TTC549 (cell line): ENCODE data around the gene IL1RN.

Experiments used
- FAIRE-seq: peaks from 2 replicates; lab custom pipeline; 2012; peaks lifted over from hg19 to GRCh38; lab: Jason Lieb, UNC

IL1RN gene

GRCh38 chr2:113104054-113104611, 23.3 kb upstream of the IL1RN start:
- FAIRE-seq, result no peak

GRCh38 chr2:113105047-113105785, 22.2 kb upstream of the IL1RN start:
- FAIRE-seq, result no peak

GRCh38 chr2:113111121-113111520, 16.3 kb upstream of the IL1RN start:
- no peak for FAIRE-seq

GRCh38 chr2:113111823-113112287, 15.5 kb upstream of the IL1RN start:
- no peak for FAIRE-seq

- no peak for FAIRE-seq
These were observed 15.0 kb upstream of the IL1RN start for GRCh38 chr2:113112441-113112840.

GRCh38 chr2:113112871-113113270, 14.5 kb upstream of the IL1RN start:
- FAIRE-seq, result no peak

GRCh38 chr2:113113807-113114206, 13.6 kb upstream of the IL1RN start:
- no peak for FAIRE-seq

- FAIRE-seq, result no peak
These were observed 13.0 kb upstream of the IL1RN start for GRCh38 chr2:113114224-113114945.

- FAIRE-seq, result no peak
These were observed 12.4 kb upstream of the IL1RN start for GRCh38 chr2:113114996-113115395.

- no peak for FAIRE-seq
These were observed 11.1 kb upstream of the IL1RN start for GRCh38 chr2:113116100-113116958.

GRCh38 chr2:113117541-113118262, 9.7 kb upstream of the IL1RN start:
- FAIRE-seq, result no peak

- FAIRE-seq, result no peak
These were observed 9.1 kb upstream of the IL1RN start for GRCh38 chr2:113118263-113118657.

GRCh38 chr2:113119111-113119510, 8.3 kb upstream of the IL1RN start:
- FAIRE-seq, result no peak

- no peak for FAIRE-seq
These were observed 6.5 kb upstream of the IL1RN start for GRCh38 chr2:113120861-113121260.

GRCh38 chr2:113122364-113122763, 5.0 kb upstream of the IL1RN start:
- FAIRE-seq, result no peak

- no peak for FAIRE-seq
These were observed 3.7 kb upstream of the IL1RN start for GRCh38 chr2:113123726-113124125.

GRCh38 chr2:113124181-113124961, 3.0 kb upstream of the IL1RN start:
- no peak for FAIRE-seq

- no peak for FAIRE-seq
These were observed 2.2 kb upstream of the IL1RN start for GRCh38 chr2:113124984-113125855.

- no peak for FAIRE-seq
These were observed 510 bp downstream of the IL1RN start for GRCh38 chr2:113127646-113128570.
